Measurements from ENCODE around the gene ABCF3.

ABCF3 gene

DNA sequence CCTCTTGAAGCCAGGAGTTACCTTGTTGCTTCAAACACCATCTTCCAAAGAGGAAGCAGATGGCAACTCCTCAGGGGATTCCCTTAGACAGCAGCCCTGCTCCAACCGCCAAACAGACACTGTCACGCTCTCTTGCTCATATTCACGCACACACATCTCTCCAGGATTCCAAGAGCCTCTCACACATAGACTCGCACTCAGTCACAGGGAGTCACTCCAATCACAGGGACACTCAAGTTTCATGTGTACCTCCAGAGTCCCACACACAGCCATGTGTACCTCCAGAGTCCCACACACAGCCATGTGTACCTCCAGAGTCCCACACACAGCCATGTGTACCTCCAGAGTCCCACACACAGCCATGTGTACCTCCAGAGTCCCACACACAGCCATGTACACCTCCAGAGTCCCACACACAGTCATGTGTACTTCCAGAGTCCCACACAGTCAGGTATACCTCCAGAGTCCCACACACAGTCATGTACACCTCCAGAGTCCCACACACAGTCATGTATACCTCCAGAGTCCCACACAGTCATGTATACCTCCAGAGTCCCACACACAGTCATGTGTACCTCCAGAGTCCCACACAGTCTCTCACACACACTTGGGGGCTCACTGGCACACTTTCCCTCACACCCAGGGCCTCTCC is 49.5 kb downstream of the ABCF3 start:
- Histone ChIP-seq H3K4me2 (peak overlapping the region; percentile 57 to 98 (median 90); a peak in 21 of 22 replicates), H3K9me3 (replicated peaks in 1 of 11) (no peaks in the 10 kb centered on the region), H3K27ac (peak overlapping the region in 5 of 11 experiments; percentile 35 to 67 (median 58); a peak in 11 of 22 replicates), H3K4me3 (no peak overlapping the region), H3K4me1 (peaks cover 44 to 84% (median 71%) of the 10 kb centered on the region in 10 experiments), H4K20me1 (peaks cover 0 to 78% (median 44%) of the 10 kb centered on the region in 11 experiments; a peak in 19 of 22 replicates), H3K9ac (peak overlapping the region in 5 of 11 experiments; percentile 27 to 61 (median 55); a peak in 7 of 22 replicates), H3K27me3 (peaks cover 19 to 25% (median 23%) of the 10 kb centered on the region in 11 experiments), H3K36me3 (no peaks in the 10 kb centered on the region)
- TF ChIP-seq Cebpa-rat (IDR thresholded peaks at IDR 0.05): no peak

DNA sequence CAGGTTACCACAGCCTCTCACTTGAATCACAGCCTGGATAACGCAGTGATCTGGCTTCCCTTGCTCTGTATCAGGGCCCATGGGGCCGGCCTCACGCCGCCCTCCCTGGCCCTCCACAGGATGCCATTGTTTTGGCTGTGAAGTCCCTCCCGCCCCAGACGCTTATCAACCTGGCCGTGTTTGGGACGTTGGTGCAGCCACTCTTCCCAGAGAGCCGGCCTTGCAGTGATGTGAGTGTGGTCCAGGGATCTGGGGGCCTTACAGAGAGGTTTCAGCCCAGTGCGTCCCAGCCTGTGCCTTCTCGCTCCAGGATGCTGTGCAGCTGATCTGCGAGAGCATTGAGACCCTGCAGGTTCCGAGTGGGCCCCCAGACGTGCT is 50.0 kb downstream of the ABCF3 start:
- H3K4me1 ChIP-seq: peaks cover 40 to 79% (median 66%) of the 10 kb centered on the region in 10 experiments
- TF ChIP-seq Cebpa-rat (IDR thresholded peaks at IDR 0.05): no peak
- H3K27me3 ChIP-seq: peaks cover 14 to 20% (median 18%) of the 10 kb centered on the region in 11 experiments
- peaks cover 0 to 5% (median 0%) of the 10 kb centered on the region in 11 experiments; a peak in 1 of 22 replicates for H3K36me3 ChIP-seq
- peak overlapping the region; percentile 57 to 98 (median 90); a peak in 21 of 22 replicates for H3K4me2 ChIP-seq
- H3K27ac ChIP-seq: peak overlapping the region in 6 of 11 experiments; percentile 35 to 67 (median 58); a peak in 11 of 22 replicates
- H3K9me3 ChIP-seq (replicated peaks in 1 of 11): no peaks in the 10 kb centered on the region
- peak overlapping the region in 2 of 10 experiments; percentile 9 to 28; a peak in 3 of 20 replicates for H3K4me3 ChIP-seq
- H4K20me1 ChIP-seq: peaks cover 0 to 78% (median 44%) of the 10 kb centered on the region in 11 experiments; a peak in 19 of 22 replicates
- H3K9ac ChIP-seq: peak overlapping the region in 6 of 11 experiments; percentile 18 to 61 (median 46); a peak in 9 of 22 replicates

DNA sequence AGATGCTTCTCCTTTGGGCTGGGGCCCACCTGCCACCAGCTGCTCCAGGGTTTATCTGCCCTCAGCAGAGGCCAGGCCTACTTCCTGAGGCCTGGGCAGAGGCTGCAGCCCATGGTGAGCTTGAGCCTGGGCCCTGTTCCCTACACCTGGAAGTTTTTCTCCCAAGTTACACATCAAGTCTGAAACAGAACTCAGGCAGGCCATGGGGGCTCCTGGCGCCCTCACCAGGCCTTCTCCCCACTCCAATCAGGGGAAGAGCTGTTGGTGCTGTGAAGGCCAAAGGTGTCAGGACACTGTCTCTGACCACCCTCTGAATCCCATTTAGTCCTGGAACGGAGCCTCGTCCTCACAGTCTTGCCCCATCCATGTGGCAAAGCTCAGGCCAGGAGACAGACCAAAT is 50.6 kb downstream of the ABCF3 start:
- H3K4me3 ChIP-seq: peak overlapping the region in 4 of 10 experiments; percentile 4 to 35 (median 18); a peak in 4 of 20 replicates
- H3K4me1 ChIP-seq: peaks cover 40 to 73% (median 63%) of the 10 kb centered on the region in 10 experiments
- H3K36me3 ChIP-seq: peaks cover 0 to 11% (median 5%) of the 10 kb centered on the region in 11 experiments; a peak in 14 of 22 replicates
- H3K27ac ChIP-seq: peak overlapping the region in 6 of 11 experiments; percentile 35 to 67 (median 58); a peak in 10 of 22 replicates
- peak overlapping the region; percentile 57 to 98 (median 90) for H3K4me2 ChIP-seq
- H3K9ac ChIP-seq: peak overlapping the region in 5 of 11 experiments; percentile 4 to 61 (median 55); a peak in 8 of 22 replicates
- H3K9me3 ChIP-seq (replicated peaks in 1 of 11): no peaks in the 10 kb centered on the region
- H3K27me3 ChIP-seq: peaks cover 7 to 14% (median 12%) of the 10 kb centered on the region in 11 experiments
- no peak for TF ChIP-seq Cebpa-rat (IDR thresholded peaks at IDR 0.05)
- peaks cover 0 to 78% (median 44%) of the 10 kb centered on the region in 11 experiments; a peak in 18 of 22 replicates for H4K20me1 ChIP-seq

DNA sequence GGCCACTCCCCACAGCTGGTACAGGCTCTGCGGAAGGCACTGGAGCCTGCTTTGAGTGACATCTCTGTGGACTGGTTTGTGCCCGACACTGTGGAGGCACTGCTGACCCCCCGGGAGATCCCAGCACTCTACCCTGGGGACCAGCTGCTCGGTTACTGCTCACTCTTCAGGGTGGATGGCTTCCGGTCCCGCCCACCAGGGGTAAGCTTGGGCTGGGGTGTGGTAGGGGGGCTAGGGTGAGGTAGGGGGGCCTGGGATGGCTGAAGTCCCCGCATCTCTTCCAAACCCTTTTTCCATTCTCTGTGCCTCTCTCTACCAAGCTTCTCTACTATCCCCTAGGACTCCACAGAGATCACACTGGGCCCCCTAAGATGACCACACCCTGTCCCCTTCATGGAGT is 51.2 kb downstream of the ABCF3 start:
- Histone ChIP-seq H3K27me3 (peaks cover 2 to 8% (median 6%) of the 10 kb centered on the region in 11 experiments; a peak in 20 of 22 replicates), H3K4me2 (peak overlapping the region; percentile 57 to 98 (median 90)), H3K36me3 (peaks cover 1 to 17% (median 10%) of the 10 kb centered on the region in 11 experiments; a peak in 19 of 22 replicates), H4K20me1 (peaks cover 0 to 78% (median 46%) of the 10 kb centered on the region in 11 experiments; a peak in 18 of 22 replicates), H3K4me1 (peaks cover 40 to 67% (median 62%) of the 10 kb centered on the region in 10 experiments), H3K4me3 (peak overlapping the region in 3 of 10 experiments; percentile 9 to 35 (median 28); a peak in 3 of 20 replicates), H3K9me3 (replicated peaks in 1 of 11) (no peaks in the 10 kb centered on the region), H3K9ac (peak overlapping the region in 4 of 11 experiments; percentile 36 to 61 (median 58); a peak in 6 of 22 replicates), H3K27ac (peak overlapping the region in 5 of 11 experiments; percentile 35 to 67 (median 58); a peak in 9 of 22 replicates)
- TF ChIP-seq Cebpa-rat (IDR thresholded peaks at IDR 0.05): no peak

DNA sequence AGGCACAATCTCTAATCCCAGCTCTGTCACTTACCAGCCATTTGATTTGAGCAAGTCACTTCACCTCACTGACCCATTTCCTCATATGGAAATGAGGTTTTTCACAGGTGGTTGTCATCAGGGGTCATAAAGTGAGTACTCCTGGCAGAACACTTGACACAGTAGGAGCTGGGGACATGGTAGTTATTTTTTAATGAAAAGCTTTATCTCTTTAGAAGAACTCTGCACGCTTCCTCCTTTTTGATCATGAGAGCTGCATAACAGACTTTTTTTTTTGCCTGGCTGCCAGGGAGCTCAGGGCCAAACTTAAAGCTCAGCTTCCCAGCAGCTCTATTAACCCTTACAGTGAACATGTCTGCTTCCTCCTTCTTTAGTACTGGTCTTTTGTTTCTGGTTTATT is 51.8 kb downstream of the ABCF3 start:
- Histone ChIP-seq H3K4me2 (peak overlapping the region; percentile 18 to 98 (median 90); a peak in 20 of 22 replicates), H3K9ac (no peak overlapping the region), H4K20me1 (peaks cover 0 to 80% (median 47%) of the 10 kb centered on the region in 11 experiments; a peak in 18 of 22 replicates), H3K4me1 (peaks cover 40 to 61% (median 59%) of the 10 kb centered on the region in 10 experiments), H3K36me3 (peaks cover 7 to 22% (median 16%) of the 10 kb centered on the region in 11 experiments), H3K27me3 (peaks cover 0 to 2% (median under 1%) of the 10 kb centered on the region in 11 experiments; a peak in 5 of 22 replicates), H3K9me3 (replicated peaks in 1 of 11) (no peaks in the 10 kb centered on the region), H3K27ac (0 out of 22 replicates have a peak overlapping the region, but pooled peaks of 1 of the 11 experiments have one; percentile 62), H3K4me3 (no peak overlapping the region)
- TF ChIP-seq Cebpa-rat (IDR thresholded peaks at IDR 0.05): no peak

DNA sequence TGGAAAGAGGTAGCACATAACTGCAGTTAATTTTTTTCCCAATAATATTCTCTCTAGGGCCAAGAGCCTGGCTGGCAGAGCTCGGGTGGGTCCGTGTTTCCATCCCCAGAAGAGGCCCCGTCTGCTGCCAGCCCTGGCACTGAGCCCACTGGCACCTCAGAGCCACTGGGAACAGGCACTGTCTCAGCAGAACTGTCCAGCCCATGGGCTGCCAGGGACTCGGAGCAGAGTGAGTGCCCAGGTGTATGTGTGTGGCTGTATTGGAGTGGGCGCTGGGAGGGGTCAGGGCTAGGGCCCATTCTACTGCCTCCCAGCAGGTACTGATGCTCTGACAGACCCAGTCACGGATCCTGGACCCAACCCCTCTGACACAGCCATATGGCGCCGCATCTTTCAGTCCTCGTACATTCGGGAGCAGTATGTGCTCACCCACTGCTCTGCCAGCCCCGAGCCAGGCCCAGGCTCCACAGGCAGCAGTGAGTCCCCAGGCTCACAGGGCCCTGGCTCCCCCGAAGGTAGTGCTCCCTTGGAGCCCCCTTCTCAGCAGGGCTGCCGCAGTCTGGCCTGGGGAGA is 52.3 kb downstream of the ABCF3 start:
- Histone ChIP-seq H3K27me3 (no peaks in the 10 kb centered on the region), H3K36me3 (peaks cover 12 to 28% (median 22%) of the 10 kb centered on the region in 11 experiments), H3K9ac (no peak overlapping the region), H3K4me3 (no peak overlapping the region), H3K4me1 (peaks cover 40 to 56% (median 54%) of the 10 kb centered on the region in 10 experiments), H3K27ac (no peak overlapping the region), H3K4me2 (peak overlapping the region in 10 of 11 experiments; percentile 8 to 98 (median 73); a peak in 14 of 22 replicates), H3K9me3 (replicated peaks in 1 of 11) (no peaks in the 10 kb centered on the region), H4K20me1 (peaks cover 0 to 80% (median 49%) of the 10 kb centered on the region in 11 experiments; a peak in 18 of 22 replicates)
- no peak for TF ChIP-seq Cebpa-rat (IDR thresholded peaks at IDR 0.05)

DNA sequence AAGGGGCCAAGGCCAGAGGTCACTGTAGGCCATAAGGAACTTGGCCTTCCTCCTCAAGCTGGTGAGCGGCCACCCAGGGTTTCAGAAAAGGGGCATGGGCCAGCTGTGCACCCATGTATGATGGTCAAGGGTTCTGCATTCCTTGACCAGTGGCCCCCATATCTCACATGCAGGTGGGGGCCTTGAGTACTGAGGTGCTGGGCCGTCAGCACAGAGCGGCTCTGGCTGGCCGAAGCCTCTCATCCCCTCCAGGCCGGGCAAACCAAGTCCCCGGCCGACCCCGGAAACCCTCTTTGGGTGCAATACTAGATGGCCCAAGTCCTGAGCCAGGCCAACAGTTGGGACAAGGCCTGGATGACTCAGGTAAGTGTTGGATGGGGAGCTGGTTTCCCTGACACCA is 53.2 kb downstream of the ABCF3 start:
- no peak for TF ChIP-seq Cebpa-rat (IDR thresholded peaks at IDR 0.05)
- Histone ChIP-seq H3K4me2 (no peak overlapping the region), H3K4me3 (no peak overlapping the region), H3K4me1 (peaks cover 35 to 47% (median 45%) of the 10 kb centered on the region in 10 experiments), H3K9me3 (replicated peaks in 1 of 11) (no peaks in the 10 kb centered on the region), H4K20me1 (peaks cover 0 to 86% (median 54%) of the 10 kb centered on the region in 11 experiments; a peak in 18 of 22 replicates), H3K9ac (no peak overlapping the region), H3K27ac (no peak overlapping the region), H3K36me3 (peaks cover 21 to 37% (median 30%) of the 10 kb centered on the region in 11 experiments), H3K27me3 (no peaks in the 10 kb centered on the region)

DNA sequence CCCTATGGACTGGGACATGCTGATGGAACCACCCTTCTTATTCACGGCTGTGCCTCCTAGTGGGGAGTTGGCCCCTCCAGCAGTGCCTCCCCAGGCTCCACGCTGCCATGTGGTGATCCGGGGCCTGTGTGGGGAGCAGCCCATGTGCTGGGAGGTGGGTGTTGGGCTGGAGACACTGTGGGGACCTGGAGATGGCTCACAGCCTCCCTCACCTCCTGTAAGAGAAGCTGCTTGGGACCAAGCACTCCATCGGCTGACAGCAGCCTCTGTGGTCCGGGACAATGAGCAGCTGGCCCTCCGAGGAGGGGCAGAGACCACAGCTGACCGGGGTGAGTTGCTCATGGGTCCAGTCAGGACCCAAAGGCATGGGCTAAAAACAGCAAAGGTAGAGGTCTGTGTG is 53.7 kb downstream of the ABCF3 start:
- Histone ChIP-seq H3K36me3 (peaks cover 26 to 41% (median 35%) of the 10 kb centered on the region in 11 experiments), H3K27me3 (no peaks in the 10 kb centered on the region), H4K20me1 (peaks cover 0 to 89% (median 58%) of the 10 kb centered on the region in 11 experiments; a peak in 18 of 22 replicates), H3K4me3 (no peak overlapping the region), H3K4me2 (no peak overlapping the region), H3K9me3 (replicated peaks in 1 of 11) (no peaks in the 10 kb centered on the region), H3K9ac (no peak overlapping the region), H3K4me1 (peaks cover 31 to 42% (median 40%) of the 10 kb centered on the region in 10 experiments), H3K27ac (no peak overlapping the region)
- no peak for TF ChIP-seq Cebpa-rat (IDR thresholded peaks at IDR 0.05)
